BJ (cell line): ENCODE data around the gene DCAF8. TPM values are rescaled to one million over a fixed set of nuclear protein-coding genes. Genes with fewer than 3 reads are reported as not detected.

Experiments used
- CTCF ChIA-PET: fragments of 350-600 bp; formaldehyde crosslinking; extraction: SDS; loops from one replicate; lab custom pipeline; 2021; ENCODE audit warnings: antibody characterized with exemption, inconsistent platforms; lab: Yijun Ruan, JAX
- POLR2A ChIA-PET: fragments of 300-600 bp; sonication (Branson Sonifier 250); formaldehyde crosslinking; extraction: SDS; loops from one replicate; lab custom pipeline; 2021; ENCODE audit warnings: antibody characterized with exemption; lab: Charles Lee
- DNase-seq: peaks from one replicate; pipeline ENCODE4 v3.0.0-alpha.2; 2011; ENCODE audit warnings: low read depth
- H3K27me3 ChIP-seq: 2 replicates; pipeline ENCODE4 v1.6.0; 2011; ENCODE audit warnings: low read length; ENCODE audit not compliant: control insufficient read depth, insufficient read depth
- H3K36me3 ChIP-seq: 2 replicates; pipeline ENCODE4 v1.5.1; 2011; ENCODE audit warnings: low read length; ENCODE audit not compliant: control insufficient read depth, insufficient read depth
- H3K4me3 ChIP-seq: 2 replicates; pipeline ENCODE4 v1.5.1; 2011; ENCODE audit warnings: low read depth, mild to moderate bottlenecking, control low read depth, low read length
- CTCF ChIP-seq: IDR thresholded peaks from 2 replicates; pipeline ENCODE4 v1.5.1; 2011; ENCODE audit warnings: low read depth, mild to moderate bottlenecking, control low read depth, inconsistent platforms, low read length, moderate library complexity; ENCODE audit not compliant: insufficient read depth
- polyA plus RNA-seq: library from polyadenylated mRNA; depleted of rRNA; stranded (reverse); fragments of >200 nt; gene quantifications from 2 replicates; pipeline ENCODE4 v1.2.3, GENCODE V29; 2011

DCAF8 gene
- polyA plus RNA-seq, 1 experiment: 84.0 TPM

- no peak for DNase-seq
- Histone ChIP-seq H3K36me3 (peaks cover 25% of the 10 kb centered on the region), H3K27me3 (no peaks in the 10 kb centered on the region), H3K4me3 (no peak overlapping the region)
- no peak for TF ChIP-seq CTCF
- POLR2A ChIA-PET: no interaction called here
- CTCF ChIA-PET: interaction anchor here (1.5 to 2.4 kb wide), 5 partner anchors 8 to 36 kb away, joined by 3 to 10 read pairs (median 4); no protein-coding TSS in a partner anchor
These were observed 37.7 kb downstream of the DCAF8 start for GRCh38 chr1:160224606-160225005.

GRCh38 chr1:160222546-160222945 lies 39.8 kb downstream of the DCAF8 start:
- Histone ChIP-seq H3K27me3 (no peaks in the 10 kb centered on the region), H3K36me3 (peaks cover 26% of the 10 kb centered on the region), H3K4me3 (no peak overlapping the region)
- ChIA-PET POLR2A (no interaction called here), CTCF (interaction anchor here (0.9 to 4.2 kb wide), 4 partner anchors 10 to 137 kb away, joined by 3 to 23 read pairs (median 5); no protein-coding TSS in a partner anchor)
- DNase-seq: no peak
- TF ChIP-seq CTCF: no peak

- POLR2A ChIA-PET: interaction anchor here (0.6 kb wide), 1 partner anchor 57 kb away, joined by 3 read pairs; no protein-coding TSS in a partner anchor
- no peaks in the 10 kb centered on the region for H3K27me3 ChIP-seq
- no peak for DNase-seq
- no peak for TF ChIP-seq CTCF
- peaks cover 27% of the 10 kb centered on the region for H3K36me3 ChIP-seq
- H3K4me3 ChIP-seq: no peak overlapping the region
- CTCF ChIA-PET: interaction anchor here (1.0 to 5.0 kb wide), 17 partner anchors 8 to 155 kb away, joined by 3 to 113 read pairs (median 14); partner anchors contain the start of gene CASQ1
These were observed 41.3 kb downstream of the DCAF8 start for GRCh38 chr1:160221089-160221488.

GRCh38 chr1:160220301-160220700 lies 42.0 kb downstream of the DCAF8 start:
- Histone ChIP-seq H3K4me3 (no peak overlapping the region), H3K27me3 (no peaks in the 10 kb centered on the region), H3K36me3 (peaks cover 32% of the 10 kb centered on the region)
- no peak for DNase-seq
- no peak for TF ChIP-seq CTCF
- POLR2A ChIA-PET: no interaction called here
- CTCF ChIA-PET: interaction anchor here (1.0 to 5.0 kb wide), 26 partner anchors 9 to 155 kb away, joined by 3 to 113 read pairs (median 12); partner anchors contain the start of genes CASQ1, DCAF8 and IGSF8

- DNase-seq: peak; percentile 50
- peak; percentile 74 for TF ChIP-seq CTCF
- Histone ChIP-seq H3K4me3 (no peak overlapping the region), H3K36me3 (peaks cover 29% of the 10 kb centered on the region), H3K27me3 (no peaks in the 10 kb centered on the region)
- ChIA-PET CTCF (interaction anchor here (0.7 to 5.0 kb wide), 33 partner anchors 8 to 156 kb away, joined by 3 to 113 read pairs (median 8); partner anchors contain the start of genes ATP1A2, CASQ1, DCAF8 and IGSF8), POLR2A (interaction anchor here (0.6 to 1.4 kb wide), 3 partner anchors 10 to 26 kb away, joined by 3 to 4 read pairs (median 4); no protein-coding TSS in a partner anchor)
These were observed 43.1 kb downstream of the DCAF8 start for GRCh38 chr1:160219062-160219929.
